ENCODE measurements around the gene GIMAP2.

GRCh38 chr7:150663802-150664494 is 21.6 kb upstream of the GIMAP2 start:
- TF ChIP-seq CTCF (IDR thresholded peaks at IDR 0.05) (no peak), POLR2A (IDR thresholded peaks at IDR 0.05) (no peak)

Measured in prostate gland (tissue), 2 donors.